Measurements from ENCODE around the gene SV2B. TPM values are rescaled to one million over a fixed set of nuclear protein-coding genes. Genes with fewer than 3 reads are reported as not detected.

Gene SV2B
- total and polyA plus RNA-seq, 2 donors (not counting 3 experiments of a cell fraction or from before 2014, with no cell fraction given), result not detected

DNA sequence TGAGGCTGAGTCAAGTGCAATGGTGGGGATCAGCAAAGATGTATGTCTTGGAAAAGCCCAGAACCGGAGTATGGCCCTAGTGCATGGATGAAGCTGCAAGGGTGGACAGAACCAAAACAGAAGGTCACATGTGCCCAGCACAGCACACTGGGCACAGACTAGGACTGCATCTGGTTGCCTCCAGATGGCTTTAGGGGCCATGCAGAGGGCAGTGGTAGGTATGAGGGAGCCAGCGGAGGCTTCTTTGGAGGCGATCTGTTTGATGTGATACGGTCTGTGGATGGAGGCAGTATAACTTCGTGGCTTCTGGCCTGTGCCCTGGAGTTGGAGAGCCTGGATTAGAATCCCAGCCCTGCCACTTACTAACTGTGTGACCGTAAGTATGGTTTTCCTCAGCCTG, 29.4 kb downstream of the SV2B start:
- Histone ChIP-seq H3K9me1 (replicated peaks; ENCODE audit: control insufficient read depth, extremely low read depth, insufficient read depth, low read length) (no peaks in the 10 kb centered on the region), H3K4me3 (replicated peaks in 1 of 3; ENCODE audit: insufficient read depth in 1 of 3, low read depth in 1 of 3, low read length in 3 of 3) (no peak overlapping the region), H3K9ac (replicated peaks; ENCODE audit: extremely low read depth, insufficient read depth, low read length) (no peak overlapping the region), H2AFZ (ENCODE audit: low read depth, low read length) (no peak overlapping the region), H3K36me3 (ENCODE audit: control insufficient read depth in 2 of 2, extremely low read depth in 1 of 2, insufficient read depth in 2 of 2, low read length in 2 of 2) (no peaks in the 10 kb centered on the region), H3K27me3 (ENCODE audit: control insufficient read depth in 2 of 2, insufficient read depth in 2 of 2, low read length in 2 of 2) (peaks cover 0 to 2% of the 10 kb centered on the region in 2 experiments), H3K4me1 (ENCODE audit: control insufficient read depth, extremely low read depth, insufficient read depth, low read length) (no peaks in the 10 kb centered on the region), H3K4me2 (ENCODE audit: insufficient read depth, low read length) (no peak overlapping the region), H3K9me3 (replicated peaks; ENCODE audit: control insufficient read depth, insufficient read depth, low read length) (no peaks in the 10 kb centered on the region), H4K20me1 (replicated peaks; ENCODE audit: control insufficient read depth, extremely low read depth, insufficient read depth, low read length) (no peaks in the 10 kb centered on the region), H3K27ac (ENCODE audit: insufficient read depth, low read depth, low read length) (no peak overlapping the region), H3K79me2 (ENCODE audit: control insufficient read depth, insufficient read depth, low read length) (no peaks in the 10 kb centered on the region)
- no peak for FAIRE-seq
- dilution Hi-C loops (cut with MboI; ENCODE audit: extremely low pct_ligation_motif_present, low sequenced_read_pairs), result no loop called here
- POLR2A ChIA-PET, result no interaction called here
- intact Hi-C loops (cut with micrococcal nuclease), result no loop called here
- DNase-seq (ENCODE audit: low read depth, low spot score), result no peak
- CTCF ChIA-PET, result no interaction called here
- no peak for TF ChIP-seq POLR2A (IDR thresholded peaks at IDR 0.05; ENCODE audit: low read depth, low read length)
- TF ChIP-seq, protein P1, sequence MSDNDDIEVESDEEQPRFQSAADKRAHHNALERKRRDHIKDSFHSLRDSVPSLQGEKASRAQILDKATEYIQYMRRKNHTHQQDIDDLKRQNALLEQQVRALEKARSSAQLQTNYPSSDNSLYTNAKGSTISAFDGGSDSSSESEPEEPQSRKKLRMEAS (IDR thresholded peaks at IDR 0.05; ENCODE audit: insufficient read depth, insufficient read length), result no peak
- TF ChIP-seq EZH2 (IDR thresholded peaks at IDR 0.05; ENCODE audit: borderline replicate concordance, low read depth, low read length, severe bottlenecking), result no peak
- TF ChIP-seq MYC (IDR thresholded peaks at IDR 0.05; ENCODE audit: low read depth, low read length), result no peak
- TF ChIP-seq FOS (IDR thresholded peaks at IDR 0.05; ENCODE audit: borderline replicate concordance, insufficient read depth, low read length), result no peak
- TF ChIP-seq, protein P2, sequence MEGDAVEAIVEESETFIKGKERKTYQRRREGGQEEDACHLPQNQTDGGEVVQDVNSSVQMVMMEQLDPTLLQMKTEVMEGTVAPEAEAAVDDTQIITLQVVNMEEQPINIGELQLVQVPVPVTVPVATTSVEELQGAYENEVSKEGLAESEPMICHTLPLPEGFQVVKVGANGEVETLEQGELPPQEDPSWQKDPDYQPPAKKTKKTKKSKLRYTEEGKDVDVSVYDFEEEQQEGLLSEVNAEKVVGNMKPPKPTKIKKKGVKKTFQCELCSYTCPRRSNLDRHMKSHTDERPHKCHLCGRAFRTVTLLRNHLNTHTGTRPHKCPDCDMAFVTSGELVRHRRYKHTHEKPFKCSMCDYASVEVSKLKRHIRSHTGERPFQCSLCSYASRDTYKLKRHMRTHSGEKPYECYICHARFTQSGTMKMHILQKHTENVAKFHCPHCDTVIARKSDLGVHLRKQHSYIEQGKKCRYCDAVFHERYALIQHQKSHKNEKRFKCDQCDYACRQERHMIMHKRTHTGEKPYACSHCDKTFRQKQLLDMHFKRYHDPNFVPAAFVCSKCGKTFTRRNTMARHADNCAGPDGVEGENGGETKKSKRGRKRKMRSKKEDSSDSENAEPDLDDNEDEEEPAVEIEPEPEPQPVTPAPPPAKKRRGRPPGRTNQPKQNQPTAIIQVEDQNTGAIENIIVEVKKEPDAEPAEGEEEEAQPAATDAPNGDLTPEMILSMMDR (IDR thresholded peaks at IDR 0.05; ENCODE audit: extremely low read depth in 1 of 2, insufficient read depth in 1 of 2, low read depth in 1 of 2, low read length in 2 of 2), result no peak
- no peak for TF ChIP-seq JUN (IDR thresholded peaks at IDR 0.05; ENCODE audit: borderline replicate concordance, insufficient read depth, insufficient read length, low read depth)
- no peak for TF ChIP-seq GATA2 (IDR thresholded peaks at IDR 0.05; ENCODE audit: insufficient read depth, insufficient read length, low read depth, low read length)
- no peak for TF ChIP-seq POLR2AphosphoS5 (IDR thresholded peaks at IDR 0.05; ENCODE audit: insufficient read depth, low read depth, low read length)
- BruUV-seq (replicated peaks), result no TSS peak
